Parathyroid adenoma (tissue), 2 donors: Measurements from ENCODE around the gene PTPRT.

Experiments
- H2AFZ ChIP-seq: fragments of 300-600 bp; sonication (generic); one replicate; pipeline ENCODE4 v1.7.0; 2017; ENCODE audit warnings: antibody characterized with exemption, mild to moderate bottlenecking
- H3K27ac ChIP-seq: fragments of 300-600 bp; sonication (generic); one replicate; pipeline ENCODE4 v1.7.0; 2017
- H3K27me3 ChIP-seq: fragments of 300-600 bp; sonication (generic); one replicate; pipeline ENCODE4 v1.7.0; 2017; ENCODE audit warnings: low read length; ENCODE audit not compliant: control insufficient read depth, insufficient read depth
- H3K36me3 ChIP-seq: fragments of 300-600 bp; sonication (generic); one replicate; pipeline ENCODE4 v1.7.0; 2017; ENCODE audit warnings: low read length; ENCODE audit not compliant: control insufficient read depth, insufficient read depth
- H3K4me1 ChIP-seq: fragments of 300-600 bp; sonication (generic); one replicate; pipeline ENCODE4 v1.7.0; 2017; ENCODE audit warnings: control low read depth
- H3K4me2 ChIP-seq: fragments of 300-600 bp; sonication (generic); one replicate; pipeline ENCODE4 v1.7.0; 2017; ENCODE audit warnings: low read length
- H3K4me3 ChIP-seq: fragments of 300-600 bp; sonication (generic); one replicate; pipeline ENCODE4 v1.7.0; 2017; ENCODE audit warnings: low read depth, low read length
- H3K79me2 ChIP-seq: fragments of 300-600 bp; sonication (generic); one replicate; pipeline ENCODE4 v1.7.0; 2017; ENCODE audit warnings: control low read depth
- H3K9ac ChIP-seq: fragments of 300-600 bp; sonication (generic); one replicate; pipeline ENCODE4 v1.7.0; 2017; ENCODE audit warnings: mild to moderate bottlenecking
- H3K9me3 ChIP-seq: fragments of 300-600 bp; sonication (generic); one replicate; pipeline ENCODE4 v1.7.0; 2017; ENCODE audit warnings: low read length; ENCODE audit not compliant: control insufficient read depth
- TF ChIP-seq, protein P1 (sequence below): fragments of 300-600 bp; sonication (generic); IDR thresholded peaks from one replicate; pipeline ENCODE4 v1.7.0; 2017; ENCODE audit warnings: antibody characterized with exemption, mild to moderate bottlenecking
- donor health status: primary hyperparathyroidism.

The PTPRT gene

DNA sequence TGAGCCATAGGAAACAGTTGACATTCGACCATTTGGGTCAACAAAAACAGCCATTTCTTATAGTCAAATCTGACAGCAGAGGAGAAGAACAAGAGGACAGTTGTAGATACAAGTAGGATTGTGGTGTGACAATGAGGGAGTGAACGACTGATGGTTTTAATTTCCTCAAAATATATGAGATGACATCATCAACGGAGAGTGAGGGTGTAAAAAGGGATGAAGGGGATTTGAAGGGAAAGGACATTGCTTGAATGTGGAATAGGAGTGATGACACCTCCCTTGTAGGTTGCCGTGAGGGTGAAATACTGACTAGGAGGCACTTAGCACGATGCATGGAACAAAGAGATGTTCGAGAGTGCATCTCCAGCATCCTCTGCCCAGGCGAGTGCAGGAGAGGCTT, 1071.7 kb downstream of the PTPRT start:
- no peak overlapping the region for H3K9ac ChIP-seq
- H3K27me3 ChIP-seq: no peaks in the 10 kb centered on the region
- H3K9me3 ChIP-seq: no peaks in the 10 kb centered on the region
- H3K4me3 ChIP-seq: no peak overlapping the region
- no peaks in the 10 kb centered on the region for H3K36me3 ChIP-seq
- no peak overlapping the region for H2AFZ ChIP-seq
- TF ChIP-seq, protein P1, sequence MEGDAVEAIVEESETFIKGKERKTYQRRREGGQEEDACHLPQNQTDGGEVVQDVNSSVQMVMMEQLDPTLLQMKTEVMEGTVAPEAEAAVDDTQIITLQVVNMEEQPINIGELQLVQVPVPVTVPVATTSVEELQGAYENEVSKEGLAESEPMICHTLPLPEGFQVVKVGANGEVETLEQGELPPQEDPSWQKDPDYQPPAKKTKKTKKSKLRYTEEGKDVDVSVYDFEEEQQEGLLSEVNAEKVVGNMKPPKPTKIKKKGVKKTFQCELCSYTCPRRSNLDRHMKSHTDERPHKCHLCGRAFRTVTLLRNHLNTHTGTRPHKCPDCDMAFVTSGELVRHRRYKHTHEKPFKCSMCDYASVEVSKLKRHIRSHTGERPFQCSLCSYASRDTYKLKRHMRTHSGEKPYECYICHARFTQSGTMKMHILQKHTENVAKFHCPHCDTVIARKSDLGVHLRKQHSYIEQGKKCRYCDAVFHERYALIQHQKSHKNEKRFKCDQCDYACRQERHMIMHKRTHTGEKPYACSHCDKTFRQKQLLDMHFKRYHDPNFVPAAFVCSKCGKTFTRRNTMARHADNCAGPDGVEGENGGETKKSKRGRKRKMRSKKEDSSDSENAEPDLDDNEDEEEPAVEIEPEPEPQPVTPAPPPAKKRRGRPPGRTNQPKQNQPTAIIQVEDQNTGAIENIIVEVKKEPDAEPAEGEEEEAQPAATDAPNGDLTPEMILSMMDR: no peak
- no peaks in the 10 kb centered on the region for H3K79me2 ChIP-seq
- no peak overlapping the region for H3K4me2 ChIP-seq
- H3K4me1 ChIP-seq: no peaks in the 10 kb centered on the region
- H3K27ac ChIP-seq: no peak overlapping the region

DNA sequence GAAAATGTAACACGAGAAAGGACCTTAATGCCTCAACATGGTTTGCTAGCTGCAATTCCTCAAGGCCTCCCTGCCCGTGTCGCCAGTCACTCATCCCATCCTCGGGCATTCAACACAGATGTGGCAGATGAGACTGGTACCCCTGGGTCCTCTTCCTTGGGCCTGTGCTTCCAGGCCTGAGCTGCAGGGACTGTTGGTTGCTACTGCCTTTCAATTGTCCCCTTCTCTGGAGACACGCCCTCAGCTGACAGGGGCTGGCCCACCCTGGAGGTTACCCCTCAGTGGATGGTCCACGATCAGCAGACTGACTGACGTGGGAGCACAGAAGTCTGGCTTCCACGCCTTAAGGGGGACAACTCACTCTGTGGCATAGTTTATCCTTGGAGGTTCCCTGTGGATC, 1076.5 kb downstream of the PTPRT start:
- no peaks in the 10 kb centered on the region for H3K79me2 ChIP-seq
- no peak overlapping the region for H3K4me3 ChIP-seq
- no peaks in the 10 kb centered on the region for H3K36me3 ChIP-seq
- no peaks in the 10 kb centered on the region for H3K4me1 ChIP-seq
- no peak overlapping the region for H3K4me2 ChIP-seq
- H3K9me3 ChIP-seq: no peaks in the 10 kb centered on the region
- no peak overlapping the region for H3K9ac ChIP-seq
- TF ChIP-seq, protein P1: no peak
- H2AFZ ChIP-seq: no peak overlapping the region
- no peaks in the 10 kb centered on the region for H3K27me3 ChIP-seq
- no peak overlapping the region for H3K27ac ChIP-seq

DNA sequence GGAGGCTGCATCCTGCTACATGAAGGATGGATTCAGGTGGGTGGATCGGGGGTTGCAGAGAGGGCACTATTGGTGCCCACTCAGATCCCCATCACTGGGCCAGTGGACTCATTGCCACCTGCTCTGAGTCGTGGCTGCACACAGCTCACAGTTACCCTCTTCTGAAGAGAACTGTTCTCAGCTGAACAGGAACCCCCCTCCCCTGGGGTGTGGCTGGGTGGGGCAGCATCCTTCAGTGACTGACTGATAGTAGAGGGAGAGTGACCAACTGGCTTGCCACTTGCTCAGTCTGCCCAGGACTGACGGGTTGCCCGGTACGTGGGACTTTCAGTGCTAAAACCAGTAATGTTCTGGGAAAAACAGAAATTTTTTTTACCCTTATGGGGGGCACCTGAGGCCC, 1077.5 kb downstream of the PTPRT start:
- no peaks in the 10 kb centered on the region for H3K36me3 ChIP-seq
- no peaks in the 10 kb centered on the region for H3K9me3 ChIP-seq
- no peaks in the 10 kb centered on the region for H3K27me3 ChIP-seq
- TF ChIP-seq, protein P1: no peak
- no peaks in the 10 kb centered on the region for H3K79me2 ChIP-seq
- no peak overlapping the region for H3K27ac ChIP-seq
- H3K4me3 ChIP-seq: no peak overlapping the region
- no peak overlapping the region for H3K9ac ChIP-seq
- H3K4me1 ChIP-seq: no peaks in the 10 kb centered on the region
- H3K4me2 ChIP-seq: no peak overlapping the region
- no peak overlapping the region for H2AFZ ChIP-seq

DNA sequence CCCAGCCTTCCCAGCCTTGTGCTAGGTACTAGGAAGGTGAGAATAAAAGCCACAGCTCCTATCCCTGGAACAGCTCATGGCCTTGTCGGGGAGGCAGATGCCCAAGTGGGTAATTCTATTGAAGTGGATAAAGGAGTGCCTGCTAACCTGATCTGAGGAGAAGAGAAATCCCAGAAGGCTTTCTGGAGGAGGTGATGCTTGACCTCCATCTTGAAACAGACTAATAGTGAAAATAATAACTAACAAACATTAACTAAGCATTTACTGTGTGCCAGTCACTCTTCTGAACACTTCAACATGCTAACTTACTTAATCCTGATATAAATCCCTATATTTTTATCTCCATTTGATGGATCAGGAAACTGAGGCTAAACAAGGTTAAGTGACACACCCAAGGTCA, 1078.4 kb downstream of the PTPRT start:
- no peaks in the 10 kb centered on the region for H3K27me3 ChIP-seq
- H3K9me3 ChIP-seq: no peaks in the 10 kb centered on the region
- no peak overlapping the region for H3K9ac ChIP-seq
- no peak overlapping the region for H3K4me3 ChIP-seq
- no peaks in the 10 kb centered on the region for H3K36me3 ChIP-seq
- no peaks in the 10 kb centered on the region for H3K79me2 ChIP-seq
- TF ChIP-seq, protein P1: no peak
- no peak overlapping the region for H3K27ac ChIP-seq
- H3K4me1 ChIP-seq: no peaks in the 10 kb centered on the region
- H3K4me2 ChIP-seq: no peak overlapping the region
- no peak overlapping the region for H2AFZ ChIP-seq

DNA sequence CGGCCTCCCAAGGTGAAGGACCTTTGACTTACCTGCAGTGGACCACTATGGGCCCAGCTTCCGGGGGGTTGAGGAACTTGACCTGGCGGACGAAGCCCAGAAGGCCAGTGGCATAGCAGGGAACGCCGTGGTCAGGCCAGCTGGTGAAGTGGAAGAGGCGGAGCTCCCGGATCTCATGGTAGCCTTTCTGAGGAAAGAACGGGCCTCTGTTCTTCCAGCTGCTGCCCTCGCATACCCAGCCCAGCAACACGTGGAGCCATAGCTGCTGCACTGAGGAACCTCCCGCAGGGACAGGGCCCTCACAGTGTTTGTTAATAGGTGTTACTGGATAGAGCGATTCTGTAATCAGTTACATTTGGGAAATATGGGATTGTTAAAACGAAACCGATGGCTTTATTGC, 1079.4 kb downstream of the PTPRT start:
- Histone ChIP-seq H3K4me3 (no peak overlapping the region), H3K27me3 (no peaks in the 10 kb centered on the region), H3K9ac (no peak overlapping the region), H3K4me1 (no peaks in the 10 kb centered on the region), H3K27ac (no peak overlapping the region), H2AFZ (no peak overlapping the region), H3K4me2 (no peak overlapping the region), H3K79me2 (no peaks in the 10 kb centered on the region), H3K9me3 (no peaks in the 10 kb centered on the region), H3K36me3 (no peaks in the 10 kb centered on the region)
- TF ChIP-seq, protein P1: no peak
